ENCODE measurements around the gene CHN2. TPM values are rescaled to one million over a fixed set of nuclear protein-coding genes. Genes with fewer than 3 reads are reported as not detected.

CHN2 gene
- total and polyA plus RNA-seq, 2 donors (not counting 1 experiment from before 2014, with no cell fraction given) = 0.86 to 1.4 TPM

GRCh38 chr7:29311314-29311713 is 116.7 kb downstream of the CHN2 start:
- H3K4me3 ChIP-seq (ENCODE audit: control extremely low read depth in 1 of 5, extremely low read depth in 1 of 5, insufficient read depth in 1 of 5, low read depth in 2 of 5, low read length in 4 of 5) = no peak overlapping the region
- no peak overlapping the region for H3K4me2 ChIP-seq (replicated peaks; ENCODE audit: low read depth, low read length, poor library complexity, severe bottlenecking)
- WGBS (ENCODE audit: insufficient coverage) = 95% methylated on average over 3 of the region's 3 CpGs
- Mint-ChIP-seq H3K4me1 (no peaks in the 10 kb centered on the region), H3K27me3 (peaks cover 12% of the 10 kb centered on the region), H3K27ac (no peak overlapping the region), H3K4me3 (no peak overlapping the region), H3K9me3 (ENCODE audit: insufficient read depth) (peaks cover 5% of the 10 kb centered on the region)
- intact Hi-C loops (cut with micrococcal nuclease) = no loop called here
- no peak overlapping the region for H2AFZ ChIP-seq (ENCODE audit: insufficient read depth, low read depth, low read length, poor library complexity, severe bottlenecking)
- DNase-seq (no peak), ATAC-seq (ENCODE audit: low read depth) (no peak)
- no peaks in the 10 kb centered on the region for H4K20me1 ChIP-seq (ENCODE audit: control insufficient read depth, insufficient read depth, low read length, poor library complexity, severe bottlenecking)
- H3K9me3 ChIP-seq (ENCODE audit: control extremely low read depth in 1 of 3, control insufficient read depth in 2 of 3, insufficient read depth in 1 of 3, low read length in 2 of 3) = peaks cover 0 to 4% (median 3%) of the 10 kb centered on the region in 3 donors
- H3K27me3 ChIP-seq (replicated peaks in 1 of 4; ENCODE audit: control extremely low read depth in 1 of 4, control insufficient read depth in 3 of 4, insufficient read depth in 4 of 4, low read length in 3 of 4) = no peaks in the 10 kb centered on the region
- ChIA-PET CTCF (no interaction called here), POLR2A (no interaction called here)
- no peaks in the 10 kb centered on the region for H3K79me2 ChIP-seq (ENCODE audit: control insufficient read depth, insufficient read depth, low read length)
- TF ChIP-seq EZH2 (IDR thresholded peaks at IDR 0.05; ENCODE audit: borderline replicate concordance, insufficient read depth, low read depth, low read length, poor library complexity, severe bottlenecking) = no peak
- TF ChIP-seq CTCF (IDR thresholded peaks at IDR 0.05) = no peak
- no peaks in the 10 kb centered on the region for H3K4me1 ChIP-seq (ENCODE audit: control insufficient read depth in 2 of 2, insufficient read depth in 2 of 2, low read length in 2 of 2)
- H3K27ac ChIP-seq (ENCODE audit: low read length in 2 of 2) = no peak overlapping the region
- H3K9ac ChIP-seq (ENCODE audit: low read length) = no peak overlapping the region
- H3K36me3 ChIP-seq (replicated peaks in 1 of 2; ENCODE audit: control extremely low read depth in 1 of 2, control insufficient read depth in 1 of 2, extremely low read depth in 1 of 2, insufficient read depth in 2 of 2, low read length in 1 of 2) = no peaks in the 10 kb centered on the region

DNA sequence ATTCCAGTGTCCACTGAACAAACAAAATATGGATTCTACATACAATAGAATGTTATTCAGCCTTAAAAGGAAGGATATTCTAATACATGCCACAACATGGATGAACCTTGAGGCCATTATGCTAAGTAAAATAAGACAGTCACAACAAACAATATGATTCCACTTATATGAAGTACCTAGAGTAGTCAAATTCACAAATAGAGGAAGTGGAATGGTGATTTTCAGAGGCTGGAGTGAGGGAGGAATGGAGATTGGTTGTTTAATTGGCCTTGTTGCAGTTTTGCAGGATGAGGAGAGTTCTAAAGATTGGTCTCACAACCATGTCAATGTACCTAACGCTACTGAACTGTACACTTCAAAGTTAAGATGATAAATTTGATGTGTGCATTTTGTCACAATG is 119.6 kb downstream of the CHN2 start:
- H3K27me3 Mint-ChIP-seq = peaks cover 12% of the 10 kb centered on the region
- H3K4me2 ChIP-seq (replicated peaks; ENCODE audit: low read depth, low read length, poor library complexity, severe bottlenecking) = no peak overlapping the region
- no peak overlapping the region for H3K4me3 ChIP-seq (ENCODE audit: control extremely low read depth in 1 of 5, extremely low read depth in 1 of 5, insufficient read depth in 1 of 5, low read depth in 2 of 5, low read length in 4 of 5)
- no peaks in the 10 kb centered on the region for H3K36me3 ChIP-seq (replicated peaks in 1 of 2; ENCODE audit: control extremely low read depth in 1 of 2, control insufficient read depth in 1 of 2, extremely low read depth in 1 of 2, insufficient read depth in 2 of 2, low read length in 1 of 2)
- H3K4me1 Mint-ChIP-seq = peaks cover 2% of the 10 kb centered on the region
- no peak overlapping the region for H3K4me3 Mint-ChIP-seq
- ATAC-seq (ENCODE audit: low read depth) = no peak
- no peak overlapping the region for H3K9ac ChIP-seq (ENCODE audit: low read length)
- no peak overlapping the region for H3K27ac Mint-ChIP-seq
- H3K9me3 ChIP-seq (ENCODE audit: control extremely low read depth in 1 of 3, control insufficient read depth in 2 of 3, insufficient read depth in 1 of 3, low read length in 2 of 3) = peaks cover 0 to 4% (median 3%) of the 10 kb centered on the region in 3 donors
- no peak overlapping the region for H2AFZ ChIP-seq (ENCODE audit: insufficient read depth, low read depth, low read length, poor library complexity, severe bottlenecking)
- intact Hi-C loops (cut with micrococcal nuclease) = no loop called here
- no peaks in the 10 kb centered on the region for H3K79me2 ChIP-seq (ENCODE audit: control insufficient read depth, insufficient read depth, low read length)
- no peaks in the 10 kb centered on the region for H3K27me3 ChIP-seq (replicated peaks in 1 of 4; ENCODE audit: control extremely low read depth in 1 of 4, control insufficient read depth in 3 of 4, insufficient read depth in 4 of 4, low read length in 3 of 4)
- DNase-seq = no peak
- TF ChIP-seq CTCF (IDR thresholded peaks at IDR 0.05) (no peak), EZH2 (IDR thresholded peaks at IDR 0.05; ENCODE audit: borderline replicate concordance, insufficient read depth, low read depth, low read length, poor library complexity, severe bottlenecking) (no peak)
- H4K20me1 ChIP-seq (ENCODE audit: control insufficient read depth, insufficient read depth, low read length, poor library complexity, severe bottlenecking) = no peaks in the 10 kb centered on the region
- no peaks in the 10 kb centered on the region for H3K4me1 ChIP-seq (ENCODE audit: control insufficient read depth in 2 of 2, insufficient read depth in 2 of 2, low read length in 2 of 2)
- ChIA-PET POLR2A (no interaction called here), CTCF (no interaction called here)
- H3K27ac ChIP-seq (ENCODE audit: low read length in 2 of 2) = no peak overlapping the region
- WGBS (ENCODE audit: insufficient coverage) = no CpG with 5 or more reads among the region's 1 CpG
- H3K9me3 Mint-ChIP-seq (ENCODE audit: insufficient read depth) = peaks cover 3% of the 10 kb centered on the region

Data from B cell (primary cell).